ENCODE measurements around the gene CCL25.

- TF ChIP-seq CTCF (IDR thresholded peaks at IDR 0.05) (no peak), POLR2A (IDR thresholded peaks at IDR 0.05) (no peak)
Observed at GRCh38 chr19:8036434-8037099, 16.0 kb upstream of the CCL25 start.
